Activated naive CD4-positive, alpha-beta T cell (primary cell): ENCODE measurements around the gene ATP6V0D1.
"Not testable (repeated sequence)": the region's sequence is repeated elsewhere in the genome, so short reads cannot be mapped to it uniquely, and the experiment has no call there.

ENCODE experiments used
- DNase-seq, 4 experiments: peaks; one replicate each; lab custom pipeline; 2025; lab: John Stamatoyannopoulos, UW

The ATP6V0D1 gene

DNA sequence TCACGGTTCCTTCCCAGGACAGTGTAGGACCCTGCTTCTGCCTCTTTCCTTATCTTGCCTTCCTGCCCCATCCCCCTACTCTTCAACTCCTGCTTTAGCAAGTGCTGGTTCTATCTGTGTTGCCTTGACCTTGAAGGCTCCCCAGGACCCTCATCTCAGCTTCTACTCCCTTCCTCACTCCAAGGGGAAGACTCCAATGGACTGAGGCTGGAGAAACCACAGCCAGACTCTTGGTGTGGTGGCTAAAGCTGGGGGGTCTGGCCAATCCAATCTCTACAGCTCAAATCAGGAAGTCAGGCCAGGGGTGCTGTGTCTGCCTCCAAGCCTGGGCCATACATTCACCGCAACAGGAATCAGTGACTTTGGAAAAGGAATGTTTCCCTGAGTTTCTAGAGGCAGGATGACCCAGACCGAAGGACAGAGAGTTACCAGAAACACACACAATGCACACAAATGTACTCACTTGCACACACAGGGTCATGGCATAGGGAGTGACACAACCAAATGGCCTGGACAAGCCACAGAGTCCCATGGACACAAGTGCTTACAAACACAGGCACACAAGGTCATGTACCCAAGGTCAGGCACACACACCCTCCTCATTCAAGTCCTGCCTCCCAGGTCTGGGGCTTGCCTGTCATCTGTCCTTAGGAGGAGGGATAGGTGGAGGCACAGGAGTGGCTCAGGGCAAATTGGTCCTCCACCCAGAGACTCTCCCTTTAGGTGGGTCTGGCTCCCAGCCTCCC lies 51.7 kb downstream of the ATP6V0D1 start:
- DNase-seq, result no peak

DNA sequence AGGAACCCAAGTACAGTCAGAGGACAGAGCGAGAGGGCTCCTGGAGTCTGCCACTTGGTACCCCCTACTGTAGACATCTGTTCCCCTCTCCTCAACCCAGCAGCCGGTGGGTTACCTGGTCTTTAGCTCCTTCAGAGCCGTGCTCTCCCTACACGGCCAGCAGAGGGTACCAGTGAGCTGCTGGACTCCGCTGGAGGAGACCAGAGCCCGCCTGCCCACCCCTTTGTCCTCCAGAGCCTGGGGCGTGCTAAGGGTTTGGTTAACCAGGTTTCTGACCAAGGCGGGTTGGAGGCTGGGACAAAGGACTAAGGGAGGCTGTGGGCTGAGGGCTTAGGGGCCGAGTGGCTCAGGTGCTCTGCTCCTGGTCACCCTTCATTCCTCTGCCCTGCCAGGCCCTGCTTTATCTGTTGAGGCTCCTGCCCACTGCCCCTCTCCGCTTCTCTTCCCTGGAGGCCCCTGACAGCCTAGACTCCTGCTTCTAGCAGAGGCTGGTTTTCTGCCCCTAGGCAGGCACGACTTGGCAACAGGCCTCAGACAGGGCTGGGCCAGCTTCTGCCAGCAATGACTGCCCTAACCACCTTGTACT lies 52.7 kb downstream of the ATP6V0D1 start:
- DNase-seq, result peak in 3 of 4 experiments; percentile 11 to 37 (median 25)

DNA sequence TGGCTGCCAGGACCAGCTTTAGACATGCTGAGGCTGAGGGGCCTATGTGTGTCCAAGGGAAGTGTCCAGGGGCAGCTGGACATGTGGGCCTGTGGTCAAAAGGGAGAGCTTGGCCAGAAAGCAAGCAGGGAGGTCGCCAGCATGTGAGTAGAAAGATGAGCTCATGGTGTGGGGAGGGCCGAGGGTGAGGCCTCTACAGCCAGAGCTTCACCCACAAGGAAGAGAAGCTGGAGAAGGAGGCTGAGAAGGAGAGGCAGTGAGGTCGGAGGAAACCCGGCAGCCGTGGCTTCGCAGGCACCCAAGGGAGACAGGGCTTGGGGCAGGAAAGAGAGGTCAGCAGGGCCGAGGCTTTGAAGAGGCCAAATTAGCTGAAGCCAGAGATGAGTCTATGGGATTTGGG lies 54.0 kb downstream of the ATP6V0D1 start:
- DNase-seq, result no peak

DNA sequence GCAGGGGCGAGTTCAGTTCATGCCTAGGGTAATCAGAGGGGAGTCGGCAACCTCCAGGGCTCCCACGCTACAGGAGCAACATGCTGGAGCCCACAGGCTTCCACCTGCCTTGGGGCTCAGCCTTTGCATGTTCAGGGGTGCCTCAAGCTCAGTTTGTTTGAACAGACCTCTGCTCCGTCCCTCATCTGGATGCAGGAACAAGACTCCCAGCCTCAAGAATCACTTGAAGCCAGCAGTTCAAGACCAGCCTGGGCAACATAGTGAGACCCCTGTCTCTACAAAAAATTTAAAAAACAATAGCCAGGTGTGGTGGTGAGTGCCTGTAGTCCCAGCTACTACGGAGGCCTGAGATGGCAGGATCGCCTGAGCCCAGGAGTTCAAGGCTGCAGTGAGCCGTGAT lies 54.9 kb downstream of the ATP6V0D1 start:
- DNase-seq, result no peak

DNA sequence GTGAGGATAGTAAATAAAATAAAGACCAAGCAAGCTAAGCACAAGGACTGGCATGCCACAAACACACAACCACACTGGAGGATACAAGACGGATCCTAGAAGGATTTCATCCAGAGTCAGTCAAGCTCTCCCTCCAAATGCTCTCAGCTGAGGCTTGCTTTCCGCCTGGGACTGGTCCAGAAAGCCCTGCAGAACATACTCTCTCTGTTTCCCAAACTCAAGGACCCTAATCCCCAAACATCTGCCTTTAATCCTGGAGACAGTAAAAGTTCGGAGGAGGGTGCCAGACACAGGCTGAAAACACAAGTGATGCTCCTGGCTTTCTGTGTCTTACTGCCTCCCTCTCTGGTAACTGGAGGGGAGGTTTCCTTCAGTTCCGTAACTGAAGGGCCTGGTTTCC lies 55.4 kb downstream of the ATP6V0D1 start:
- DNase-seq, result no peak

DNA sequence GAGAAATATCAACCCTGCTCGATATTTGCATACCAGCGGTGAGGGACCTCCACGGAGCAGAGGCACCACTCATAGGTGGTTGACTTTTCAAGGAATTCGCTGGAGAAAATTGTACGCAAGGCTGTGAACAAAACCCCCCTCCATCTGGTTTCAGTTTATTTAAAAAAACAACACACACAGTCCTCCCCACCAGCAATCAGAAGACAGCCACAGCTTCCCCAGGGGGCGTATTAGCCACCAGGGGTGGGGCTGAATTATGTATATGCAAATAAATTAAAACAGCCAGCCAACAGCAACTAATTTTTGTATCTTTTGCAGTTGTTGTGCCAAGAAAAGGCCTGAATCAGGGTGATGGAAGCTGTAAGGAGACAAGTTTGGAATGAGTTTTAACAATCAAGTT lies 55.9 kb downstream of the ATP6V0D1 start:
- DNase-seq, result no peak

DNA sequence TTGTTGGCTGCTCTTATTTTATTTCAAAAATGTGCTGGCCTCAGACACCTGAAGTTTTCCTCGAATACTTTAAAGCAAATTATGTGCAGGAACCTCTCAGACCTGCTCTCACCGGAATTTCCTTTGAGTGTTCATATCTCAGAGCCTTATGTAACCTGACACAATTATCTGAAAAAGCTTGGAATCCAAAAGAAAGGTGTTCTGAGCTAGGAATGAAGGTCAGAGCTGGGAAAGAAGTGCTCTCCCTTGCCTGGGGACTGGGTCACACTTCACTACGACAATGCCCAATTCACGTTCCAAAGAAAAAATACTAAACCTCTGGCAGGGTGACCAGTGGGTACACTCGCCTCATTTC lies 56.7 kb downstream of the ATP6V0D1 start:
- no peak for DNase-seq

DNA sequence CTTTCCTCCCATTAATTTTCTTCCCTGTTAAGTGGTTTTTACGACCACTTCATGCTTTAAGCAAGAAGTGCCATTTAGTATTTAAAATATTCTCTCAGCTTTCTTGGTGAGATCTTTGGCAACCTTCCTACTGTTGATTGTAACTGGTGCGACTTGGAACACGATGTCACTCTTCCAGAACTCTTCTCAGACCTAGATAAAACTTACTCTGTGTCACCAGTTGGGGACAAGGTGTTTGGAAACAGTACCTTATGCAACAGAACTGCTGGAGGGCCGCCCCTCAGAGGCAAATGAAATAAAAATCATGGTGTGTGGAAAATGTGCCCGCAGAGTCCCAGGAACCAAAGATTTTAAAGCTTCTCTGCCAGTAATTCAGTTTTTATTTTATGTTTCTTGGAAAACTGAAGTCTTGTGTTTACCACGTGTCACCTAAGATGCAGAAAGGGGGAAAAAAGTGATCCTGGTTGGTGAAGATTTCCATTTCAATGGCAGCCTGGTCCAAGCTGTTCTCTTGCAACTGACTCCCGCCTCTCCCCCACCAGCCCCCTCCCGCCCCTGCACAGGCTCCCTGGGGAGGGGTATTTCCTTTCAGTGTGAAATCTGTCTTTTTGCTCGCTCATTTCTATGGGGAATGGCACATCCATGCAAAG lies 57.2 kb downstream of the ATP6V0D1 start:
- DNase-seq, result no peak

DNA sequence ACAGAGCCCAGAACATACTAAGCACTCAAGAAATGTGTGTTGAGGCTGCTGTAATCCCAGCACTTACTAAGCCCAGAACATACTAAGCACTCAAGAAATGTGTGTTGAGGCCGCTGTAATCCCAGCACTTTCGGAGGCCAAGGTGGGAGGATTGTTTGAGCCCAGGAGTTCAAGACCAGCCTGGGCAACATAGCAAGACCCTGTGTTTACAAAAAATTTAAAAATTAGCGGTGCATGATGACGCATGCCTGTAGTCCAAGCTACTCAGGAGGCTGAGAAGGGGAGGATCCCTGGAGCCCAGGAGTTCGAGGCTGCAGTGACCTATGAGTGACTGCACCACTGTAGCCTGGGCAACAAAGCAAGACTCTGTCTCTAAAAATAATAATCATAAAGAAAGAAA lies 57.9 kb downstream of the ATP6V0D1 start:
- DNase-seq, result no peak

DNA sequence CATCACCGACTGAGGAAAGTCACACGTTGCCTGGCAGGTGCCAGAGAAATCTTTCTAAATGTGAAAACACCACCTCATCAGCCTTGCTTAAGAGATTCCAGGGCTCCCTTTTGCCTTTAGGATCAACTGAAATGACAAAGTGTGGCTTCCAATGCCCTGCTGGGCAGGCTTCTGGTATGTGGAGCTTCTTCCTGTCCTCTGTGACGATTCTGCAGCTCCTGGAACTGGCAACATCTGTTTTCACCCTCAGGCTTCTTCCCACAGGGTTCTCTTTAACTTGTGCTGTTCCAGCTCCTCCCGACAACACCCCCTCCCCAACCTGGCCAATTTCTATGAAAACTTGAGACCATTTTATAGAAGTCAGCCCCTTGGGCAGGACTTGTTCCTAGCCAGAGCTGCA lies 59.9 kb downstream of the ATP6V0D1 start:
- no peak for DNase-seq

DNA sequence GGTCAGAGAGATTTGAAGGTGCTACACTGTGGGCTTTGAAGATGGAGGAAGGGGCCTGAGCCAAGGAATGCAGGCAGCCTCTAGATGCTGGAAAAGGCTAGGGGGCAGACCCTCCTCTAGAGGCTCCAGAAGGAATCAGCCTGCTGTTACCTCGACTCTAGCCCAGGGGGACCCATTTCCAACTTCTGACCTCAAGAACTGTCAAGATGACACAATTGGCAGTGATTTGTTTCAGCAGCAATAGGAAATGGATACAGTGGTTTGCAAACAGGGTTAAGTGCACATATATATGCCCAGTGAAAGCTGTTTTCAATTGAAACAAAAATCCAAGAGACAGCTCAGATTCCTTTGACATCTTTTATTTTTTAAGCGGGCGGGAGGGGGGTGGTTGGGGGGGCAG lies 61.0 kb downstream of the ATP6V0D1 start:
- DNase-seq, result no peak

DNA sequence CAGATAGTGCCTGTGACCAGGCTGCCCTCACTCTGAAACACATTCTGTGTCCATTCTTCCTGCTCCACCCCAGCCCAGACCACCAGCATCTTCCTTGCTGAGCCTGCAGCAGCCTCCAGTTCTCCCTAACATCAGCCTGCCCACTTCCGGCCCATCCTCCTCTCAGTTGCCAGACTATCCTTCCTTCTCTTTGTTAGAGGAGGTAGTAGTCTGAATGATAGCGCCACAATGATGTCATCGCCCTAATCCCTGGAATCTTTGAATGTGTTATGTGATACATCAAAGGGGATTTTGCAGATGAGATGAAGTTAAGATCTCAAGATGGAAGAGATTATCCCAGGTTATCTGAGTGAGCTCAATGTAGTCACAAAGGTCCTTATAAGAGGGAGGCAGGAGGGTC lies 61.5 kb downstream of the ATP6V0D1 start:
- DNase-seq, result no peak

DNA sequence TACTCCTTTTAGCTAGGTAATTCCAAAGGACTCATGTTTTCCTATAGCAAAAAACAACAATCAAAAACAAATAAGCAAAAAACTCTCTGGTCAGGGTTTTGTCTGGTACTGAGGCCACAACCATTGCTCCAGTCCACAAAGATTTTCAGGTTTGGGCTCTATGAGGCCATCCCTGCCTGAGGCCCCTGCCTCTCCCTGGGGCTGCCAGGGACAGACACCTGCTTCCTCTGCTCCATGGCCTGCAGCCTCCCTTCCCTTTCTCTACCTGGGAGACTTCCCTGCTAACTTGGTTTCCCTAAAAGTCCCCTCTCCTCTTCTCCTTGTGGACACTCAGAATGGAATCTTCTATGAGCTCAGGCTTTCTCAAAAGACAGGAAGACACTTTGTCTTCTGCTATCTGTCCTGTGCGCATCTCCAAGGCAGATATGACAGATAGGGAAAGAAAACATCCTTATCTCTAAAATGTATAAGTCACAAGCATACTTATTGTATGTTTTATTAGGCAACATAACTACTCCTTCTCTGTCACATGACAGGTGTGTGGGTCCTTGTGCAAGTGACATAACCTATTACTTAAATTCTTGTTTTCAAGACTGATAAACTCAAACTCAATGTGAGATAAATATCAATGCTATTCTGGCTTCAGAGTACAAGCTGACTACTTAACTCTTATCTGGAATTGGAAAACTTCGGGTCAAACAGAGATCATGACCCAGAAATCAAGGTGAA lies 63.5 kb downstream of the ATP6V0D1 start:
- DNase-seq, result no peak

DNA sequence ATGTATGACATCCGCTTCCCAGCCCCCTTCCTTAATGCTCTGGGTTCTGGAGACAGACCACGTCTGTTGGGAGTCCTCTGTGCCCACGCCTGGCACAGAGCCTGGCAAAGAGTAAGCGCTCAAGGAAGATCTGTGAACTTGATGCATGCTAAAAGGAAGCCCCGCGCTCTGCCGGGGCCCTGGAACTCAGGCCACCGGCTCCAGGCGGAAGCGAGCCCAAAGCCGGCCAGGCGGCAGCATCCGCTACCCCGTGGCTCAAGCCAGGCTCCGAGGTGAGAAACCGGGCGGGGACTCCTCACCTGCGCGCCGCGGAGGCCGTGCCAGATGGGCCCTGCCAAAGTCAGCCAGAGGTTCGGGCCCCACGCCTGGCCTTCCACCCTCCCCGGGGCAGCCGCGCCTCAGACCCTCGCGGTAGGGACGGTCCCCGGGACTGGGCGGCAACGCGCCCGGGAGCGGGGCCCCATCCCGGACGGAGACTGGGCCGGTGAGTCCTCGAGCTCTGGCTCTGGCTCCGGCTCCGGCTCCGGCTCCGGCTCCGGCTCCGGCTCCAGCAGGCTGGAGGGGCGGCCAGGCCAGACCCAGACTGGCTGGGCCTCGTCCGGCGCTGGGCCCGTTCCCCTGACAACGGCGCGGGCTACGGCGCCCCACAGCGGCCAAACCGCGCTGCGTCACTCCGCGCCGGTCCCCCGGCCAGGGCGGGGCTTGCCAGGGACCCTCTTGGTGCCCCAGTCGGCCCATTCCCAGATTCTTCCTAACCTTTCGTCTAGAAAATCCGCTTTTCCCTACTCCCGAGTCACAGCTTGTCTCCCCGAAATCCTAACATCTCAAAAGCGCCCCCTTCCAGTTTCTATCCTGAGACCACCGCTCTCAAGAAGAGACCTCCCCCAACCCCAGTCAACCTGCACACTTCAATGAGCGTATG lies 64.8 kb downstream of the ATP6V0D1 start, which contains the start of gene ZDHHC1:
Gene ZDHHC1, minus strand, starts transcription at position 606 of the 922 bp plus-strand sequence. CDS start 8,702 bp downstream, outside the sequence.
- DNase-seq, result peak in 1 of 4 experiments; percentile 26

DNA sequence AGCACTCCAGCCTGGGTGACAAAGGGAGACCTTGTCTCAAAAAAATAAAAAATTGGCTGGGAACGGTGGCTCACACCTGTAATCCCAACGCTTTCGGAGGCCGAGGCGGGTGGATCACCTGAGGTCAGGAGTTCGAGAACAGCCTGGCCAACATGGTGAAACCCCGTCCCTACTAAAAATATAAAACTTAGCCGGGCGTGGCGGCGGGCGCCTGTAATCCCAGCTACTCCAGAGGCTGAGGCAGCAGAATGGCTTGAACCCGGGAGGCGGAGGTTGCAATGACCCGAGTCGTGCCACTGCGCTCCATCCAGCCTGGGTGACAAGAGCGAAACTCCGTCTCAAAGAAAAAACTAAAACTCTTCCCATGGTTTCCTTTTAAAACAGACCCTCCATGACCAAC lies 65.5 kb downstream of the ATP6V0D1 start:
- DNase-seq, result not testable (repeated sequence)

DNA sequence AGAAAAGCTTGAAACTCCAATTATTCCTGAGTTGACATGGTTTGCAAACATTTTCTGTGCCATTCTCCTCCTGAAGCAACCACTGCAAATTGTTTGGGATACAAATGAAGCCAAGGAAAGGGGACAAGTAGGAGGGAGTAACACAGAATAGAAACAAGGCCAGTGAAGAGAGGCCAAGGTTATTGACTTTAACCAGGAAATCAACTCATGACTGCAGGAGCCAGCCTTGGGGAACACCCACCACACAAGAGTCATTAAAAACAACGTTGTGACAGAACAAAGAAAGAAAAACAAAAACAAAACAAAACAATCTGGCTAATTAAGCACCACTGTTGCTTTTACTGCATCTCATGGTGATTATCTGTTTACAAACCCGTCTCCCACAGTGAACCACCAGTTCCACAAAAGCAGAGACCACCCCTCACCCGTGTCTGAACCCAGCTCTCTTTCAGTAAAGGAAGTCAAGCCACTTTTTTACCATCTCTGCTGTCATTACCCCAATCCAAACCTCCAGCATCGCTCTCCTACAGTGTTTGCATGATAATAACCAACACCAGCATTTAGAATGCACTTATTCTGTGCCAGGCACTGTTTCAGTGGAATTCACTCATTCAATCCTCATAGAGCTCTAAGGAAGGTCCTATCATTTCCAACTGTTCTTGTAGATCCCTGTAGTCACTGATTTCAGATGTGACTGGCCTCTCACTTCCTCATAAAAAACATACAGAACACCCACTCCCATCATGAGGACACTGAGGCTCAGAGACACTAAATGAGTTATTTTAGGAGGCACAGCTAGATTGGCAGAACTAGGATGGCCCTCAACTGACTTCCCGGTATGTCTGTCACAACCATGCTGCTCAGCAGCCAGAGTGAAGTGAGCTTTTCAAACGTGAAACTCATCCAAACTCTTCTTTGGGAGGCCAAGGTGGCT lies 66.7 kb downstream of the ATP6V0D1 start:
- DNase-seq, result no peak

DNA sequence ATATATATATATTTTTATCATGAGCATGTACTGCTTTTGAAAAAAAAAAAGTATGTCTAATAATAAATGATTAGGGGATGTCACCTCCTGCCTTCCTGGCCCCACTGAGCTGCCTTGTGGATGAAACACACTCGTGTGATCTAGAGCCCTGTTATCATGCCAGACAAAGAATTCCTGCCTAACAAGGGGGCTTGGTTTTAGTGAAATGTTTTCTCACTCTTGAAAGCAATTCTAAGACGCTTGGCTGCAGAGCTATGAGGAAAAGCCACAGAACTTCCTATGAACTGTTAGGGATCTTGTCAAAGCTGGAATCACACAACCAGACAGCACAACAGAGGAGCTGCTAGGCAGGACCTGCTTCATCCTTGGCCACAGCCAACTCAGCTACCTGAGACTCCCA lies 68.7 kb downstream of the ATP6V0D1 start:
- DNase-seq, result no peak

DNA sequence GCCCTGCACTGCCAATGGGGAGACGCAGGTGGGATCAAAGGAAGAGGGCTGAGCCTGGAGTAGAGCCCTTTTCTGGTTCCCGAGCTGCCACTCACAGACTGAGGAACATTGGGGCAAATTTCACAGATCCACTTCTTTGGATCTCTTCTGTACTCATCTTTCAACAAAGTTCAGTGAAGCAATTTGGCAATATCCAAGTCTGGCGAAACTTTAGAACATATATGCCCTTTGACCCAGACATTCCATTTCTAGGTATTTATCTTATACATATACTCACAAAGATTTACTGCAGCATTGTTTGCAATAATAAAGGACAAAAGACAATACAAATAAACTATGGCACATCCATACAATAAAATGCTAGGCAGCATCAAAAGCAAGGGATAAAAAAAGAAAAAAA lies 69.6 kb downstream of the ATP6V0D1 start:
- no peak for DNase-seq

DNA sequence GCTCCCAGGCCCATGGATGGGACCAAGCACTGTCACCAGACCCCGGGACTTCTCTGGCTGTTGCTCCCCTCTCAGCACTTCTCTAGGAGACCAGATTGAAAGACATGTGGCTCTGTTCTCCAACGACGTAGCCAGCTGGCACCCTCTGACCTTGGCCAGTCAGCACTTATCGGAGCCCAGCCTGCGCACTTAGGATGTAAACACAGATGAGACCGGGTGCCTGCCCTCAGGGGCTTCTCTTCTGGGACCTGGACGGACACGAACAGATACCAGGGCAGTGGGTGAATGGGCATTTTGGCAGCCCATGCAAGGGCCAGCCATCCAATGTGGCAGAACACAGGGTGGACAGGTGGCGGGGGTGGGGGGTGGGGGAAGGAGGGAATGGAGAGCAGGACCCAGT lies 71.3 kb downstream of the ATP6V0D1 start:
- no peak for DNase-seq

DNA sequence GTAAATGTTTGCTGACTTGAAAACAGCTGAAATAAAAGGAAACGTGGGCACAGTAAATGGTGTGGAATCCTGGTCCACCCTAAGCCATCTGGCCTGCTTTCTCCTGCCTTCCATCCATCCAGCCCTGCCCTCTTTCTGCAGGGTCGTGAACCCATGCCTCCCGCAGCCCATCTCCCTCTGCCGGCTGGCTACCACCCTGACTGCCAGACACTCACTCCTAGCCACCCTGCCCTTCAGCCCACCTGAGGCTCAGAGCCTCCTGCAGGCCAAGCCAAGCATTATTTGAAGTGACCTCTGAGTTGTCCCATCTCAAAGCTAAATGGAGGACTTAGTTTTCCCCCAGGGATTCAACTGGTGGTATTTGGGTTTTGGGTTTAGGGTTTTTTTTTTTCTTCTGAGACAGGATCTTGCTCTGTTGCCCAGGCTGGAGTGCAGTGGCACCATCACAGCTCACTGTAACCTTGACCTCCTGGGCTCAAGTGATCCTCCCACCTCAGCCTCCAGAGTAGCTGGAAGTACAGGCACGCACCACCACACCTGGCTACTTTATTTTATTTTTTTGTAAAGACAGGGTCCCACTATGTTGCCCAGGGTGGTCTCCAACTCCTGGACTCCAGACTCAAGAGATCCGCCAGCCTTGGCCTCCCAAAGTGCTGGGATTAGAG lies 73.0 kb downstream of the ATP6V0D1 start:
- no peak for DNase-seq
